A549 treated with ZK216348 at 1 μM for 4 hours (cell line): ENCODE data around the gene TOGARAM2. TPM values are rescaled to one million over a fixed set of nuclear protein-coding genes. Genes with fewer than 3 reads are reported as not detected.

ENCODE experiments used
- total RNA-seq: library from RNA; stranded (reverse); fragments of 200-300 nt; extraction: Qiagen RNA extraction; gene quantifications from 5 replicates; pipeline ENCODE4 v1.2.3, GENCODE V29; 2022; ENCODE audit warnings: low read depth

The TOGARAM2 gene
- 0.24 to 0.60 TPM (median 0.31 TPM) in 4 of 5 replicates, not detected in the other for total RNA-seq

DNA sequence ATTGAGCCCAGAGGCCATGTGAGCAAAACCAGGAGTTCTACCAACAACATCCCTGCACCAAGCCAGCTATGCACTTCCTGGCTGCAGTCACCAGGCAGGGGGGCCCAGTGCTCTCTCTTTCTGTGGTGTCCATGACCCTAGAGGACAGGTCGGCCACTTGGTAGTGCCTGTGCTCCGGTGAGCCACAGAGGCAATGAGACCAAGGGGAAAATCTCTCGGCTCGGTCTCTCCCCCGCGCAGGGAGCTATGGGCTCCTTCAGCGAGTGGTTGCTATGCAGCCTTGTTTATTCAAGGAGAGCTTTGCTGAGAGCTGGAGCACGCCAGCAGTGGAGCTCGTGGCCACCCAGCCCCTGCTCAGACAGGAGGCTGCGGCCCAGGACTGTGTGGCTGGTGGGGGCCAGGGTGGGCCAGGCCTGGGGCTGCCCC is at the start of gene TOGARAM2:
Gene TOGARAM2 (plus strand): TSS at position 283 of the 426 bp plus-strand sequence. CDS start 13,537 bp downstream, outside the sequence.

DNA sequence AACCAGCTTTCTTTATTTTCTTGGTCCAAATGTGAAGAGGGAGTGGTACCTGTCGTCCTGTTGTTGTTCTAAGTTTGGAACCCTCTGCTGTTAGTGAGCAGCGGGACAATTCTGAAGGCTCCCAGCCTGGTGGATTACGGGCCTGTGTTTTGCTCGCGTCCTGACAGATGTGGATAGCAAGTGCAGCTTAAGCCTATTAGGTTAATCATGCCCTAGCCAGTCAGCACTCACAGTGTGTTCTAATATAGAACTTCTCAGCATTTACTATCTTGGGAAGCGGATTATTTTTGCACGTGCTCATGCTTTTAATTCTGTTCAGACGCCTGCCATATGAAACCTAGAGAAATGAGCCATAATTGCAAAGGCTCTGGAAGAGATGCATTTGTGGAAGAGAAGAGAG is 93.3 kb downstream of the TOGARAM2 start, which contains the start of gene PCARE:
Gene PCARE (minus strand): TSS at position 113 of the 400 bp plus-strand sequence. CDS start 262 bp downstream, outside the sequence.

Other genes with a start within 250 kb of the TOGARAM2 start
- gene PPP1CB, start 229.5 kb upstream of the TOGARAM2 start, total RNA-seq = 89.9 to 136 TPM (median 116 TPM) in 5 replicates
- 0.14 to 0.33 TPM (median 0.27 TPM) in 4 of 5 replicates, not detected in the other for gene SPDYA, start 170.5 kb upstream of the TOGARAM2 start, total RNA-seq
- 11.9 to 16.4 TPM (median 15.5 TPM) in 5 replicates for gene TRMT61B, start 111.0 kb upstream of the TOGARAM2 start, total RNA-seq
- 76.1 to 110 TPM (median 80.0 TPM) in 5 replicates for gene WDR43, start 86.6 kb upstream of the TOGARAM2 start, total RNA-seq
- gene PCARE, start 93.2 kb downstream of the TOGARAM2 start, total RNA-seq = not detected in 5 replicates
- gene CLIP4, start 134.1 kb downstream of the TOGARAM2 start, total RNA-seq = 19.8 to 29.6 TPM (median 23.6 TPM) in 5 replicates